Large intestine (tissue), 3 donors: Measurements from ENCODE around the gene TEX52. TPM values are rescaled to one million over a fixed set of nuclear protein-coding genes. Genes with fewer than 3 reads are reported as not detected.

Experiments used
- DNase-seq, 2 donors: peaks; one replicate each; pipeline versions ENCODE4 v3.0.0 to v3.0.0-alpha.2; 2013
- H3K27ac ChIP-seq: one replicate; pipeline ENCODE4 v1.5.1; 2013; ENCODE audit warnings: low read length
- H3K27me3 ChIP-seq: 2 replicates; pipeline ENCODE4 v1.6.1; 2013; ENCODE audit warnings: low read length; ENCODE audit not compliant: control insufficient read depth, insufficient read depth
- H3K36me3 ChIP-seq: 2 replicates; pipeline ENCODE4 v1.6.1; 2013; ENCODE audit warnings: low read length; ENCODE audit not compliant: control insufficient read depth, insufficient read depth
- H3K4me1 ChIP-seq: one replicate; pipeline ENCODE4 v1.6.1; 2013; ENCODE audit warnings: low read length; ENCODE audit not compliant: control insufficient read depth, insufficient read depth
- H3K4me3 ChIP-seq: one replicate; pipeline ENCODE4 v1.5.1; 2013; ENCODE audit warnings: low read length
- H3K9me3 ChIP-seq: one replicate; pipeline ENCODE4 v1.6.1; 2013; ENCODE audit warnings: mild to moderate bottlenecking, low read depth, low read length, moderate library complexity; ENCODE audit not compliant: control insufficient read depth
- WGBS: methylation state at CpG from one replicate; pipeline ENCODE4 v1.1.5; 2013; ENCODE audit warnings: low lambda C conversion rate; ENCODE audit not compliant: insufficient coverage; 5-methylcytosine and 5-hydroxymethylcytosine counted together
- polyA plus RNA-seq: library from polyadenylated mRNA; unstranded; fragments of 120-200 nt; gene quantifications from one replicate; pipeline ENCODE4 v1.2.1, GENCODE V29; 2013

TEX52 gene
- polyA plus RNA-seq, 1 donor = 2.8 TPM

DNA sequence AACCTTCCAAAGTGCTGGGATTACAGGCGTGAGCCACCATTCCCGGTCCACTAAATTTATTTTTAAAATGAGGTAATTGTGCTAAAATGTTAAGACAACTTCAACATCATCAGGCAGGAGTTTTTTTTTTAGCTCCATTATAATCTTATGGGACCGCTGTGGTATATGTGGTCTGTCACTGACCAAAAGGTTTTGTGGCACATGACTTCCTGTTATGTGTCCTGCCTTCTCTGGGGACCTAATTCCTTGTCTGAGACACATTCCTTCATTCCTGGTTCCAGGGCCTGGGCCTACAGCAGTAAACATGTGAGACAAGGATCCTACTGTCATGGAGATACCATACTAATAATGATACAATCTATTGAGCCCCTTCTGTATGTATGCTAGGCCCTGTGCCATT lies 4.9 kb downstream of the TEX52 start:
- Histone ChIP-seq H3K4me1 (peaks cover 39% of the 10 kb centered on the region), H3K36me3 (peaks cover 2% of the 10 kb centered on the region), H3K27ac (no peak overlapping the region), H3K9me3 (no peaks in the 10 kb centered on the region), H3K4me3 (no peak overlapping the region), H3K27me3 (no peaks in the 10 kb centered on the region)
- DNase-seq = no peak
- WGBS = no CpG with 5 or more reads among the region's 3 CpGs

DNA sequence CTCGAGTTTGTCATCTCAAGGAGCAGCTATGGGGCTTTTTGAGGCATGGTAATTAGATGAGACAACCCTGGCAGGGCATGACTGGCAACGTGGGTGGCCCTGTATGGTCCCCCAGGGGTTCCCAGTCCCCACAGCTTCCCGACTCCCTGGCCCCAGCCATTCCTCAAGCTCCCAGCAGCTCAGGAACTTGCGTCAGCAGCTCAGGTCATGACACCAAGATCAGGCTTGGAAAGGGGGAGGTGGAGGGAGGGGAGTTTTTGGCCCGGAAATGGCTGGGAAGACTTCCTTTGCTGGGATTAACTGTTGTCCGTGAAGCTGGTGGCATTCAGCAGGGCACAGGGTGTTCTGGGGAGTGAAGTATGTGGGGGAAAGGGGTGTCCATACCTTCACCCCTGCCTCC lies 11.6 kb downstream of the TEX52 start:
- Histone ChIP-seq H3K9me3 (no peaks in the 10 kb centered on the region), H3K4me3 (no peak overlapping the region), H3K27me3 (no peaks in the 10 kb centered on the region), H3K27ac (no peak overlapping the region), H3K4me1 (peaks cover 12% of the 10 kb centered on the region), H3K36me3 (peaks cover 13% of the 10 kb centered on the region)
- no CpG with 5 or more reads among the region's 6 CpGs for WGBS
- no peak for DNase-seq

DNA sequence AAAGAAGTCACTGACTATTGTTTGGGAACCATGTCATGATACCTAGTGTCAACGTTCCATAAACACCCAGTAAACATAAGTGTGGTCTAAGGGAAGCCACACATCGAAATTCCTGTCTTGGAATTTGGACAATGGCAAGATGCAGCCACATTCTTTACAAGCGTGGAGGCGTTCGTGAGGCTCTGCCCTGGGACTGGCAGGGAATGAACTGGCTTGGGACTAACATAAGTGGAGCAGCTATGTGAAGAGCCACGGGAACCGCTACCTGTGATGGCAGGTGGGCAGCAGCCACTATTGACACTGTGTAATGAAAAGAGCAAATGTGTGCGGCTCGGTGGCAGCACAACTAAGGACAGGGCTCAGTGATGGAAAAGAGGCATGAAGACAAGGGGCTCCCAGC lies 12.1 kb downstream of the TEX52 start:
- no CpG with 5 or more reads among the region's 9 CpGs for WGBS
- peaks cover 10% of the 10 kb centered on the region for H3K4me1 ChIP-seq

DNA sequence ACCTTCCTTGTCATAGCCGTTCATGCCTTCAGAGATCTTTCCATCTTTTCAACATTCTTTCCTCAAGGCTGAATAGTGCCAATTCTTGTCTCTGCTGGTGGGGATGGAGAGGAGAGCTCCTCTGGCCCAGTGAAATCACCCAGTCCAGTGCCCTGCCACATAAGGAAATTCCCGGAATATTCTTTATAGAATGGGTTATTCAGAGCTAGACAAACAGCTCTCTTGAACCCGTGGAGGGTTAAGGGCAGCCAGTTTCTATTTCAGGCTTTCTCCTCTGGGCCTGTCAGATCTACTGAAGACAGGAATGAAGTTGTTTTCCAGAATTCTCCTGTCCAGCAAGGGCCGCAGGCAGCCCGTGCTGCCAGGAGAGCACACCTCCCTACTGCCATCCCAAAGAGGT lies 13.9 kb downstream of the TEX52 start:
- no peak overlapping the region for H3K27ac ChIP-seq
- no CpG with 5 or more reads among the region's 5 CpGs for WGBS

More for the DNA sequence above, 12.1 kb downstream of the TEX52 start:
- no peaks in the 10 kb centered on the region for H3K9me3 ChIP-seq
- no peak overlapping the region for H3K27ac ChIP-seq
- no peaks in the 10 kb centered on the region for H3K27me3 ChIP-seq
- DNase-seq = no peak
- no peak overlapping the region for H3K4me3 ChIP-seq
- H3K36me3 ChIP-seq = peaks cover 14% of the 10 kb centered on the region

DNA sequence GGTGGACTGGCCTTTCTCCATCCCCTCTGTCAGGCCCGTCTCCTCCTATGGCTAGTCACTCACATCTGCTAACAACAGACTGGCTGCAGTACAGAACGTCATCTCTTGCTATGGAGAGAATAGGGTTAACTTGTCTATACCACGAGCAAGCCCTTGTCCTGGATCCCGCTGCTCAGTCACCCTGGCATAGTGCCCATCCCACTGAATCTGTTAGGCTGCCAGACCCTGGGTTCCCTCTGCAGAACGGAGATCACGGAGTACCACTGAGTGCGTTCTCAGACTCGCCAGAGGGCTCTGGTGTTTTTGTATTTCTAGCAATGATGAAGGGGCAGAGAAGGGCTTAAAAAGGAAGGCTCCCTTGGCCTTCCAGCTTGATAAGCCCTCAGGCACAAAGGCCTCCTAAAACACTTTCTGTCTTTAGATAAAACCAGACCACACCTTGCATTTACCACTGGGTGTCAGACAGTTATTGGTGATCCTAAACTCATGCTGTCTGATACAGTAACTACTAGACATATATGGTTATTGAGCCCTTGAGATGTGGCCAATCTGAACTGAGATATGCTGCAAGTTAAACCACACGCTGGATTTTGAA lies 15.7 kb downstream of the TEX52 start:
- Histone ChIP-seq H3K9me3 (no peaks in the 10 kb centered on the region), H3K4me1 (no peaks in the 10 kb centered on the region), H3K36me3 (peaks cover 14% of the 10 kb centered on the region), H3K27me3 (no peaks in the 10 kb centered on the region), H3K27ac (no peak overlapping the region), H3K4me3 (no peak overlapping the region)
- no CpG with 5 or more reads among the region's 9 CpGs for WGBS
- DNase-seq = no peak

More for the DNA sequence above, 13.9 kb downstream of the TEX52 start:
- Histone ChIP-seq H3K4me1 (no peaks in the 10 kb centered on the region), H3K36me3 (peaks cover 14% of the 10 kb centered on the region), H3K9me3 (no peaks in the 10 kb centered on the region), H3K4me3 (no peak overlapping the region), H3K27me3 (no peaks in the 10 kb centered on the region)
- no peak for DNase-seq

DNA sequence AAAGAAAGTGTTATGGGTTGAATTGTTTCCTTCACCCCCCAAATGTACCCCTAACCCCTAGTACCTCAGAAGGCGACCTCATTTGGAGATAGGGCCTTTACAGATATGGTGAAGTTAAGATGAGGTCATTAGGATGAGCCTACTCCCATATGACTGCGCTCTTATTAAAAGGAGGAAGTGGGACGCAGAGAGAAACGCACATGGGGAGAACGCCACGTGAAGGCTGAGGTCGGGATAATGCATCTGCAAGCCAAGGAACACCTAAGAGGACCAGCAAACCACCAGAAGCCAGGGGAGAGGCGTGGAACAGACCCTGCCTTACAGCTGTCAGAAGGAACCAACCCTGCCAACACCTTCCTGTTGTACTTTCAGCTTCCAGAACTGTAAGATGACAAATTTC lies 20.3 kb downstream of the TEX52 start:
- WGBS = no CpG with 5 or more reads among the region's 8 CpGs
- H3K4me3 ChIP-seq = no peak overlapping the region
- H3K27ac ChIP-seq = no peak overlapping the region
- H3K9me3 ChIP-seq = no peaks in the 10 kb centered on the region
- H3K4me1 ChIP-seq = no peaks in the 10 kb centered on the region
- H3K36me3 ChIP-seq = peaks cover 15% of the 10 kb centered on the region
- peaks cover 3% of the 10 kb centered on the region for H3K27me3 ChIP-seq
- no peak for DNase-seq

DNA sequence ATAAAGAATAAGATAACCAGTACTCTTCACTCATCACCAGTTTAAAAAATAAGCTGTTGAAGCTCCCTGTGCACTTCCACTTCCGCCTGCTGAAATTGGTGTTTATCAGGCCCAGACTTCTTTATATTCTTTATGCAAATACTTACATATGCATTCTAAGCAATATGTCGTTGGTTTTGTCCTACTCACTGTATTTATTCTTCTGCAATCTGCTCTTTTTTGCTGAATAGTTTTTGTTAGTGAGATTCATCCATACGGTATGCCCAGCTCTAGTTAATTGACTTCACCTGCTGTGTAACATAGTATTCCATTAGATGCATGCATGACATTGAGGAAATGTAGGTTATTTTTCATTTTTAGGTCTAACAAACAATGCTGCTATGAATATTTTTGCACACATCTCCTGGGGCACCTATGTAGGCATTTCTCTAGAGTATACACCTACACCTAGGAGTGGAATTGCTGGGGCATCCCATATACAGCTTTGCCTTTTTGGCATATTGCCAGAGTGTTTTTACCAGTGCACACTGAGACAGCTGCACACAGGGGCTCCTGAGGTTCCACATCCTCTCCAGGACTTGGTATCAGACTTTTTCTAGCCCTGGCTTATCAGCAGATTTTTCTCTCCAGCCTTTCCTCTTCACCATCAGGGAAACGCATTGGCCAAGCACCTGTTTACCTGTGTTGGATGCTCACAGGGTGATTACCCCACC lies 21.0 kb downstream of the TEX52 start:
- Histone ChIP-seq H3K27ac (no peak overlapping the region), H3K9me3 (no peaks in the 10 kb centered on the region), H3K4me1 (no peaks in the 10 kb centered on the region), H3K4me3 (no peak overlapping the region), H3K36me3 (peaks cover 8% of the 10 kb centered on the region), H3K27me3 (peaks cover 3% of the 10 kb centered on the region)
- no peak for DNase-seq
- 93% methylated on average over 2 of the region's 4 CpGs for WGBS

DNA sequence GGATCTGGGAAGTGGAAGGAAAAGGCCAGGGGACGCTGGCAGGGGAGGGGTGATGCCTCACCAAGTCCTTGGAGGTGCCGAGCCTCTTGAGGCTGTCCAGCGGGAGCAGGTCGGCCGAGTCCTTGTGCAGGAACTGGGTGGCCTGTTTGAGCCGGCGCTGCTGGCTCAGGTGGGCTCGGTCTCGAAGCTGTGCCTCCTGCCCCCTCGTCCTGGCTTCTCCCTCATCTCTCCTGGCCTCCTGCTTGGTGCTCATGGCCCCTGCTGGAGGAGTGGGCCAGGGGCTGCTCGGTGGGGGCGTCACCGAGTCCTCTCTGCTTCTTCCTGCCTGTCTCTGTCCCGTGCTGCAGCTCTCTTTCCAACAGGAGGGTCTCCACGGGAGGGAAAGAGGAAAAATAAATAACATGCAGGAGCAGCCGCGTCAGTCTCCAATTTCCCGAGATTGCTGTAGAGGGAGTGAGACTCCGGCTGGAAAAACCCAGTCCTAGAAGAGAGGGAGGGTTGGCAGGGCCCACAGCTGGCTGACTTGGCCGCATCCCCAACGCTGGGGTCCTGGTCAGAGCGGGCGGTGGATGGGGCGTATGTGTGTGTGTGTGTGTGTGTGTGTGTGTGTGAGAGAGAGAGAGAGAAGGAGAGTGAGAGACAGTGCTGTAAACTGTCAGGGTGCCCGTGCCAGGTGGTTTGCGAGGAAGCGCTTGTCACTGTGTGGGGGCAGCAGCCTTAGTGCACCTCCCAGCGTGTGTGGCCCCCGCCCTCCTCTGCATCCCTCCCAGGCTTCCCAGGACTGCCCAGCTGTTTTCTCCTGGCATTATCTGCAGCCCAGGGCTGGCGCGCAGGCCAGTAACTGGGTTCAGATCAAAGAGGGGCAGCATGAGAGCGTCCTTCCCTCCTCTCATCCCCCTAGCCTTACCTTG lies 22.0 kb downstream of the TEX52 start, which contains the start of gene NRIP2:
NRIP2 (minus strand) TSS at position 455 of the 911 bp plus-strand sequence; CDS start at position 403, 52 bp downstream.
- peak in 1 of 2 donors; percentile 52 for DNase-seq
- H3K27me3 ChIP-seq = peaks cover 3% of the 10 kb centered on the region
- peaks cover 15% of the 10 kb centered on the region for H3K36me3 ChIP-seq
- no CpG with 5 or more reads among the region's 32 CpGs for WGBS
- H3K27ac ChIP-seq = no peak within 1 kb of the TSS
- no peaks in the 10 kb centered on the region for H3K9me3 ChIP-seq
- no peaks in the 10 kb centered on the region for H3K4me1 ChIP-seq
- no peak within 1 kb of the TSS for H3K4me3 ChIP-seq

DNA sequence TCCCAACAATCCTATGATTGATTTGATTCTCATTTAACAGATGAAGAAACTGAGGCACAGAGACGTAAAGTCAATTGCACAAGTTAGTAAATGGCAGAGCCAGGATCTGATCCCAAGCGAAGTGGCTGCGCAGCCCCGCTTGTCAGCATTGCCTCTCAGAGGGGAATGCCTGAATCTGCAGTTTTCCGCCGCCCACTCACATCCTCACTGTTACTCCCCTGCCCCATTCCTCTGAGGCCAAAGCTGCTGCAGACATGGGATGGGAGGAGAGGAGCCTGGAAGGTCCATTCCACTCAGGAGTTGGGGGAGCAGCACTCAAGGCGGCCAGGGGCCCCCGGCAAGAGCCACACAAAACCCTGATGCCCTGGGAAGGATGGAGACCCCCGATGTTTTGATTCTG lies 23.0 kb downstream of the TEX52 start:
- 100% methylated on average over 1 of the region's 9 CpGs for WGBS
- H3K36me3 ChIP-seq = peaks cover 18% of the 10 kb centered on the region
- H3K27me3 ChIP-seq = peaks cover 3% of the 10 kb centered on the region
- no peak for DNase-seq
- no peaks in the 10 kb centered on the region for H3K9me3 ChIP-seq
- no peak overlapping the region for H3K27ac ChIP-seq
- no peaks in the 10 kb centered on the region for H3K4me1 ChIP-seq
- no peak overlapping the region for H3K4me3 ChIP-seq

DNA sequence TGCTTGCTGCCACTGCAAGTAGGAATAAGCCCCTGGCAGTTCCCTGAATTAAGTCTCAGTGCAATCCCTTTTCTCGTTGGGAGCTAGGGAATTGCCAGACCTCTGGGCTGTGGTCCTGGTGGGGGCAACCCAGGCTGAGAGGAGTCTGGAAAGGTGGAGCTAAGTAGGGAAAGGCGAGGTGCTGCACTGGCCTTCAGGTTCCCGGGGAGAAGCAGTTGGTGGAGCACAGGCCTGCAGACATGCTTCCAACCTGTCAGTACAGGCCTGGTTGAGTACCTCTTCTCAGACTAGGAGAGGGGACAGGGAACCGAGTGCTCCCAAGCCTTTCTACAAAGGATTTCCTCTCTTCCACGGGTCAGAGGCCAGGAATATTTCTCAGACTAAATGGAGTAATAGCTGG lies 23.5 kb downstream of the TEX52 start:
- Histone ChIP-seq H3K36me3 (peaks cover 19% of the 10 kb centered on the region), H3K4me1 (no peaks in the 10 kb centered on the region), H3K27me3 (peaks cover 3% of the 10 kb centered on the region), H3K27ac (no peak overlapping the region), H3K9me3 (no peaks in the 10 kb centered on the region), H3K4me3 (no peak overlapping the region)
- no peak for DNase-seq
- WGBS = 40% methylated on average over 1 of the region's 5 CpGs
